ENCODE results near the gene ASB2. TPM values are rescaled to one million over a fixed set of nuclear protein-coding genes. Genes with fewer than 3 reads are reported as not detected.
A peak's percentile ranks its signal among the peaks of the same experiment; 100 is the strongest.

The ASB2 gene
- total and polyA plus RNA-seq, 2 of the 8 experiments (the other 6 are each of a cell fraction or from before 2014, with no cell fraction given) = 1.0 to 2.1 TPM

- H2BK120ac ChIP-seq (replicated peaks; ENCODE audit: low read depth, low read length) = no peak overlapping the region
- H2AK5ac ChIP-seq (ENCODE audit: low read depth, low read length) = no peak overlapping the region
- no peak overlapping the region for H3K14ac ChIP-seq (ENCODE audit: insufficient read length)
- H3K9me3 ChIP-seq (ENCODE audit: insufficient read depth in 2 of 2, low read depth in 1 of 2, low read length in 1 of 2) = no peaks in the 10 kb centered on the region
- no peak overlapping the region for H4K5ac ChIP-seq (ENCODE audit: insufficient read length, low read depth, low read length)
- no peak overlapping the region for H4K91ac ChIP-seq (replicated peaks; ENCODE audit: insufficient read length, low read length)
- peaks cover 0 to 13% (median 5%) of the 10 kb centered on the region in 4 experiments; a peak in 6 of 7 replicates for H3K4me1 ChIP-seq (replicated peaks in 1 of 4; ENCODE audit: control insufficient read depth in 3 of 4, insufficient read depth in 4 of 4, low read length in 3 of 4)
- no peak overlapping the region for H2BK12ac ChIP-seq (ENCODE audit: low read depth, low read length)
- H3K27ac ChIP-seq (ENCODE audit: low read depth, low read length) = no peak overlapping the region
- peaks cover 2% of the 10 kb centered on the region; the same call in 1 of the 2 replicates for H3K23me2 ChIP-seq (ENCODE audit: low read depth, low read length)
- no peak overlapping the region for H3K23ac ChIP-seq (ENCODE audit: insufficient read length)
- no peak for FAIRE-seq
- no peak overlapping the region for H3K56ac ChIP-seq (replicated peaks; ENCODE audit: insufficient read length, low read depth, low read length)
- H3K4me2 ChIP-seq (ENCODE audit: insufficient read depth in 1 of 2, low read depth in 2 of 2, low read length in 2 of 2) = no peak overlapping the region
- no peaks in the 10 kb centered on the region for H3K36me3 ChIP-seq (ENCODE audit: control insufficient read depth in 2 of 4, insufficient read depth in 4 of 4, low read length in 3 of 4)
- 80% methylated on average over 12 of the region's 12 CpGs; no CpG with 5 or more reads in 1 of the 2 experiments for WGBS, 2 experiments (ENCODE audit: extremely low coverage in 1 of 2, insufficient coverage in 1 of 2, insufficient read length in 1 of 2, insufficient replicate concordance in 2 of 2, low coverage in 1 of 2, low lambda C conversion rate in 2 of 2, missing lambda C conversion rate in 1 of 2)
- ChIA-PET POLR2A (ENCODE audit: partially characterized antibody) (no interaction called here), CTCF (ENCODE audit: partially characterized antibody) (interaction anchor here (0.6 to 8.6 kb wide), 13 partner anchors 9 to 1037 kb away, joined by 3 to 57 read pairs (median 5); no protein-coding TSS in a partner anchor)
- no peak overlapping the region for H4K8ac ChIP-seq (ENCODE audit: extremely low read depth, insufficient read depth, low read length)
- H3K4ac ChIP-seq (replicated peaks; ENCODE audit: insufficient read length, low read depth, low read length) = no peak overlapping the region
- H3K27me3 ChIP-seq (replicated peaks in 1 of 4; ENCODE audit: control insufficient read depth in 3 of 4, extremely low read depth in 1 of 4, insufficient read depth in 3 of 4, low read length in 3 of 4) = no peaks in the 10 kb centered on the region; a peak in 1 of 7 replicates
- no peak overlapping the region for H2BK5ac ChIP-seq (ENCODE audit: low read depth, low read length)
- no peak for DNase-seq (ENCODE audit: low read depth in 1 of 2, low spot score in 2 of 2)
- no peak overlapping the region for H2BK20ac ChIP-seq (ENCODE audit: low read length)
- no peaks in the 10 kb centered on the region for H3K79me1 ChIP-seq (ENCODE audit: low read depth, low read length)
- no peak overlapping the region for H3K18ac ChIP-seq (ENCODE audit: extremely low read depth, low read length)
- H3K79me2 ChIP-seq (ENCODE audit: control insufficient read depth in 1 of 2, insufficient read depth in 2 of 2, low read length in 2 of 2) = no peaks in the 10 kb centered on the region
- H3K4me3 ChIP-seq (ENCODE audit: extremely low read depth in 1 of 4, insufficient read depth in 2 of 4, low read depth in 3 of 4, low read length in 4 of 4) = no peak overlapping the region
- no peaks in the 10 kb centered on the region for H4K20me1 ChIP-seq (replicated peaks in 1 of 2; ENCODE audit: control insufficient read depth in 1 of 2, insufficient read depth in 2 of 2, low read length in 2 of 2)
- H2AFZ ChIP-seq (ENCODE audit: low read length) = peak overlapping the region; percentile 32; the same call in 1 of the 2 replicates
- H3K9ac ChIP-seq (replicated peaks in 1 of 4; ENCODE audit: extremely low read depth in 1 of 4, low read depth in 3 of 4, low read length in 3 of 4) = no peak overlapping the region
- H2BK15ac ChIP-seq (ENCODE audit: low read length) = no peak overlapping the region
- TF ChIP-seq CBX5 (IDR thresholded peaks at IDR 0.05; ENCODE audit: low read depth, low read length) (no peak), RNF2 (IDR thresholded peaks at IDR 0.05; ENCODE audit: borderline replicate concordance, low read depth, low read length, missing control alignments, poor library complexity, severe bottlenecking) (no peak), RAD21 (IDR thresholded peaks at IDR 0.05 in 1 of 2, conservative IDR thresholded peaks at IDR 0.05 in 1 of 2; ENCODE audit: low read depth in 2 of 2, low read length in 2 of 2) (no peak), CTCF (IDR thresholded peaks at IDR 0.05; ENCODE audit: control extremely low read depth in 1 of 3, insufficient read depth in 1 of 3, low read depth in 1 of 3, low read length in 3 of 3) (no peak), HDAC2 (IDR thresholded peaks at IDR 0.05; ENCODE audit: borderline replicate concordance in 1 of 2, low read depth in 2 of 2, low read length in 2 of 2) (no peak), BCL11A (IDR thresholded peaks at IDR 0.05; ENCODE audit: low read depth in 2 of 2, low read length in 2 of 2) (no peak), SIX5 (IDR thresholded peaks at IDR 0.05; ENCODE audit: low read depth, low read length) (no peak), TCF12 (IDR thresholded peaks at IDR 0.05; ENCODE audit: low read depth, low read length) (no peak), BACH1 (IDR thresholded peaks at IDR 0.05; ENCODE audit: low read length) (no peak), SP2 (IDR thresholded peaks at IDR 0.05; ENCODE audit: low read length) (no peak), TBP (IDR thresholded peaks at IDR 0.05; ENCODE audit: low read depth, low read length) (no peak)
Observed at GRCh38 chr14:93888995-93889394, 87.4 kb downstream of the ASB2 start.
